Heart left ventricle (tissue), 16 donors: ENCODE data around the gene MANBA. TPM values are rescaled to one million over a fixed set of nuclear protein-coding genes. Genes with fewer than 3 reads are reported as not detected.
A peak's percentile ranks its signal among the peaks of the same experiment; 100 is the strongest.

Experiments used
- ATAC-seq, 4 donors: fragments of 200-7000 bp; cut with Tn5 transposase; one replicate each; pipeline ENCODE4 v1.9.1; 2020 to 2022; ENCODE audit warnings: moderate library complexity in 4 of 4, mild to moderate bottlenecking in 3 of 4, moderate number of reproducible peaks in 1 of 4
- DNase-seq, 5 donors: peaks; one replicate each; pipeline ENCODE4 v3.0.0-alpha.2; 2020
- H3K27ac ChIP-seq, 12 donors: fragments of 200-600 bp; sonication (generic) in 4 of 12; one replicate each; pipeline versions ENCODE4 v1.5.0 to v1.8.0; 2016 to 2022; ENCODE audit warnings: mild to moderate bottlenecking in 2 of 12
- H3K27me3 ChIP-seq, 9 donors: fragments of 200-600 bp; sonication (generic) in 2 of 9; one replicate each; pipeline versions ENCODE4 v1.5.1 to v1.8.0; 2016 to 2022; ENCODE audit warnings: mild to moderate bottlenecking in 3 of 9
- H3K36me3 ChIP-seq, 9 donors: fragments of 200-600 bp; sonication (generic) in 2 of 9; one replicate each; pipeline versions ENCODE4 v1.5.0 to v1.8.0; 2018 to 2022; ENCODE audit warnings: mild to moderate bottlenecking in 2 of 9
- H3K4me1 ChIP-seq, 12 donors: fragments of 200-600 bp; sonication (generic) in 4 of 12; one replicate each; pipeline versions ENCODE4 v1.5.0 to v1.8.0; 2016 to 2022; ENCODE audit warnings: mild to moderate bottlenecking in 3 of 12
- H3K4me3 ChIP-seq, 12 donors: fragments of 200-600 bp; sonication (generic) in 4 of 12; one replicate each; pipeline versions ENCODE4 v1.5.0 to v1.8.0; 2017 to 2022; ENCODE audit warnings: mild to moderate bottlenecking in 9 of 12, moderate library complexity in 4 of 12
- H3K9me3 ChIP-seq, 12 donors: fragments of 200-600 bp; sonication (generic) in 4 of 12; one replicate each; pipeline versions ENCODE4 v1.5.0 to v1.8.0; 2016 to 2022; ENCODE audit warnings: mild to moderate bottlenecking in 1 of 12
- CTCF ChIP-seq, 12 donors: fragments of 200-600 bp; sonication (generic) in 4 of 12; IDR thresholded peaks; one replicate each; pipeline versions ENCODE4 v1.5.0 to v1.8.0; 2018 to 2022; ENCODE audit warnings: antibody characterized with exemption in 12 of 12, mild to moderate bottlenecking in 5 of 12
- POLR2A ChIP-seq, 2 donors: fragments of 450-650 bp; IDR thresholded peaks; one replicate each; pipeline ENCODE4 v1.6.1; 2017; ENCODE audit warnings: antibody characterized with exemption in 2 of 2, mild to moderate bottlenecking in 2 of 2, moderate library complexity in 2 of 2
- WGBS, 4 donors: extraction: QIAGEN DNeasy Blood & Tissue Kit in 2 of 4; methylation state at CpG; one replicate each; pipeline versions ENCODE4 v1.1.5 to v1.1.7; 2013 to 2018; 5-methylcytosine and 5-hydroxymethylcytosine counted together
- intact Hi-C, 10 donors: fragments of 100-400 bp; cut with DNase I; formaldehyde crosslinking; loops; one replicate each; pipeline versions ENCODE4 v1.11.1 to v1.14.2; 2022
- polyA plus RNA-seq, 2 donors: library from polyadenylated mRNA; stranded (reverse); fragments of 200-250 nt; gene quantifications; one replicate each; pipeline ENCODE4 v1.2.3, GENCODE V29; 2013
- total RNA-seq, 9 donors: library from RNA; depleted of rRNA in 2 of 9; stranded (reverse); fragments of >200 nt in 2 of 9; fragmentation: NEBNext Ultra II Directional in 3 of 9; extraction: Animal tissue kit (Norgen Biotek cat#: 25700) in 3 of 9; gene quantifications; one replicate each; pipeline versions ENCODE4 v1.1.0 to v1.2.4, GENCODE V29; 2016 to 2023
- donor health status: ischemic (EF 13 %, LVEDD 7.1; RV severe dilation, severe dysfunction).
- donor health status: healthy with polysubstance abuse.
- donor health status: DM: no; HTN: yes; CAD: no.
- donor health status: DM: no; HTN: no; CAD: no.
- donor health status: ischemic (EF 25% LVEDD 6.9; RV normal size, moderate dysfunction).
- donor health status: ischemic (EF 25% LVEDD 5.7; RV mildly dilated, moderate dysfunction).
- donor health status: healthy.
- donor health status: DM: yes; HTN: yes; CAD: no.
- donor health status: ischemic (EF 35%, LVEDD 5.7; RV mildly dilated, moderate dysfunction).
- donor health status: nonischemic (EF 11% LVEDD 7.7; RV severe dilation, severe dysfunction).
- donor health status: DM: yes; HTN: yes; CAD: no.
- donor health status: PGD.
- donor health status: ischemic (EF 29% LVEDD 5.4; RV normal size, mild dysfunction).
- donor health status: nonischemic (EF 23%, LVEDD 6.1; RV moderate dilation, normal function).

The MANBA gene
- total and polyA plus RNA-seq, 11 donors, result 6.2 to 44.0 (median 34.2) TPM

GRCh38 chr4:102614801-102615200 is 146.0 kb downstream of the MANBA start:
- TF ChIP-seq CTCF (IDR thresholded peaks at IDR 0.05), result no peak
- WGBS, 4 donors, result 58 to 75% (median 71%) methylated on average over 9 of the region's 9 CpGs
- Histone ChIP-seq H3K36me3 (peaks cover 0 to 77% (median 73%) of the 10 kb centered on the region in 9 donors), H3K4me1 (peaks cover 0 to 34% (median 0%) of the 10 kb centered on the region in 12 donors), H3K27ac (peak overlapping the region in 7 of 12 donors; percentile 20 to 65 (median 30)), H3K9me3 (no peaks in the 10 kb centered on the region), H3K27me3 (no peaks in the 10 kb centered on the region), H3K4me3 (peak overlapping the region in 2 of 12 donors; percentile 15 to 33)
- DNase-seq (peak in 1 of 5 donors; percentile 61), ATAC-seq (peak in 3 of 4 donors; percentile 25 to 68 (median 25))
- intact Hi-C loops, result loop anchor here in 4 of 10 donors (5.0 to 10.0 kb wide), 5 partner anchors 160 to 482 kb away; partner anchors contain the start of gene BDH2 (in 2 of the 4)

GRCh38 chr4:102612824-102613366 is 147.9 kb downstream of the MANBA start:
- WGBS, 4 donors, result 53 to 65% (median 57%) methylated on average over 11 of the region's 11 CpGs
- peaks cover 0 to 96% (median 92%) of the 10 kb centered on the region in 9 donors for H3K36me3 ChIP-seq
- DNase-seq, result no peak
- H3K27ac ChIP-seq, result peak overlapping the region in 5 of 12 donors; percentile 2 to 65 (median 28)
- peak overlapping the region in 1 of 12 donors; percentile 33 for H3K4me3 ChIP-seq
- no peaks in the 10 kb centered on the region for H3K27me3 ChIP-seq
- H3K4me1 ChIP-seq, result peaks cover 0 to 34% (median 0%) of the 10 kb centered on the region in 12 donors
- ATAC-seq, result peak in 1 of 4 donors; percentile 51
- H3K9me3 ChIP-seq, result no peaks in the 10 kb centered on the region
- intact Hi-C loops, result loop anchor here in 4 of 10 donors (5.0 to 10.0 kb wide), 4 partner anchors 158 to 482 kb away; partner anchors contain the start of gene BDH2 (in 1 of the 4)
- TF ChIP-seq CTCF (IDR thresholded peaks at IDR 0.05) (no peak), POLR2A (IDR thresholded peaks at IDR 0.05) (no peak)

GRCh38 chr4:102612210-102612609 is 148.6 kb downstream of the MANBA start:
- H3K9me3 ChIP-seq, result no peaks in the 10 kb centered on the region
- intact Hi-C loops, result loop anchor here in 4 of 10 donors (5.0 to 10.0 kb wide), 4 partner anchors 157 to 483 kb away; partner anchors contain the start of gene BDH2 (in 1 of the 4)
- WGBS, 4 donors, result 83 to 90% (median 87%) methylated on average over 2 of the region's 2 CpGs
- ATAC-seq (no peak), DNase-seq (no peak)
- H3K36me3 ChIP-seq, result peaks cover 0 to 100% (median 95%) of the 10 kb centered on the region in 9 donors
- H3K27me3 ChIP-seq, result no peaks in the 10 kb centered on the region
- TF ChIP-seq CTCF (IDR thresholded peaks at IDR 0.05) (no peak), POLR2A (IDR thresholded peaks at IDR 0.05) (no peak)
- H3K4me3 ChIP-seq, result no peak overlapping the region
- H3K4me1 ChIP-seq, result peaks cover 0 to 34% (median 0%) of the 10 kb centered on the region in 12 donors
- peak overlapping the region in 3 of 12 donors; percentile 3 to 65 (median 28) for H3K27ac ChIP-seq

- WGBS, 4 donors, result 78 to 86% (median 82%) methylated on average over 3 of the region's 3 CpGs
- H3K4me3 ChIP-seq, result no peak overlapping the region
- no peaks in the 10 kb centered on the region for H3K9me3 ChIP-seq
- H3K36me3 ChIP-seq, result peaks cover 0 to 100% (median 98%) of the 10 kb centered on the region in 9 donors
- ATAC-seq, result no peak
- TF ChIP-seq POLR2A (IDR thresholded peaks at IDR 0.05) (no peak), CTCF (IDR thresholded peaks at IDR 0.05) (no peak)
- DNase-seq, result no peak
- H3K27me3 ChIP-seq, result no peaks in the 10 kb centered on the region
- intact Hi-C loops, result loop anchor here in 4 of 10 donors (5.0 to 10.0 kb wide), 4 partner anchors 156 to 484 kb away; partner anchors contain the start of gene BDH2 (in 1 of the 4)
- H3K4me1 ChIP-seq, result peaks cover 0 to 34% (median 0%) of the 10 kb centered on the region in 12 donors
- no peak overlapping the region for H3K27ac ChIP-seq
These were observed 150.3 kb downstream of the MANBA start for GRCh38 chr4:102610476-102610875.
